WI38 (cell line): Measurements from ENCODE around the gene ACSL3.

Source experiments
- H3K4me3 ChIP-seq: 2 replicates; pipeline ENCODE4 v1.5.1; 2011; ENCODE audit warnings: low read depth, mild to moderate bottlenecking, control low read depth, low read length
- CTCF ChIP-seq: IDR thresholded peaks from 2 replicates; pipeline ENCODE4 v1.5.1; 2012; ENCODE audit warnings: low read depth, mild to moderate bottlenecking, control low read depth, low read length

ACSL3 gene

GRCh38 chr2:222884805-222885424 is 24.1 kb downstream of the ACSL3 start:
- no peak overlapping the region for H3K4me3 ChIP-seq
- TF ChIP-seq CTCF: no peak

GRCh38 chr2:222887124-222887523 is 26.3 kb downstream of the ACSL3 start:
- no peak for TF ChIP-seq CTCF
- no peak overlapping the region for H3K4me3 ChIP-seq

GRCh38 chr2:222888716-222889115 is 27.9 kb downstream of the ACSL3 start:
- H3K4me3 ChIP-seq: no peak overlapping the region
- no peak for TF ChIP-seq CTCF

GRCh38 chr2:222891890-222892289 is 31.1 kb downstream of the ACSL3 start:
- H3K4me3 ChIP-seq: no peak overlapping the region
- no peak for TF ChIP-seq CTCF

GRCh38 chr2:222892321-222892720 is 31.5 kb downstream of the ACSL3 start:
- no peak overlapping the region for H3K4me3 ChIP-seq
- TF ChIP-seq CTCF: no peak

- no peak overlapping the region for H3K4me3 ChIP-seq
- no peak for TF ChIP-seq CTCF
Observed at GRCh38 chr2:222892761-222893160, 31.9 kb downstream of the ACSL3 start.

- no peak for TF ChIP-seq CTCF
- no peak overlapping the region for H3K4me3 ChIP-seq
Observed at GRCh38 chr2:222893716-222894115, 32.9 kb downstream of the ACSL3 start.
